Coronary artery (tissue), 2 donors: ENCODE data around the gene HIP1.
"Not testable (repeated sequence)": the region's sequence is repeated elsewhere in the genome, so short reads cannot be mapped to it uniquely, and the experiment has no call there.

Experiments used
- DNase-seq: peaks from one replicate; pipeline ENCODE4 v3.0.0-alpha.2; 2017; ENCODE audit warnings: low spot score
- H3K27ac ChIP-seq, 2 donors: fragments of 200-600 bp; sonication (generic); one replicate each; pipeline ENCODE4 v1.5.1; 2016 to 2019
- H3K4me3 ChIP-seq: fragments of 200-600 bp; sonication (generic); 2 replicates; pipeline ENCODE4 v1.5.1; 2016; ENCODE audit warnings: mild to moderate bottlenecking, moderate library complexity
- TF ChIP-seq, protein P1 (sequence below): fragments of 200-600 bp; sonication (generic); IDR thresholded peaks from one replicate; pipeline ENCODE4 v1.5.1; 2019; ENCODE audit warnings: antibody characterized with exemption

Gene HIP1

GRCh38 chr7:75635036-75635435 is 103.7 kb downstream of the HIP1 start:
- Histone ChIP-seq H3K27ac (no peak overlapping the region), H3K4me3 (no peak overlapping the region)
- no peak for DNase-seq
- TF ChIP-seq, protein P1, sequence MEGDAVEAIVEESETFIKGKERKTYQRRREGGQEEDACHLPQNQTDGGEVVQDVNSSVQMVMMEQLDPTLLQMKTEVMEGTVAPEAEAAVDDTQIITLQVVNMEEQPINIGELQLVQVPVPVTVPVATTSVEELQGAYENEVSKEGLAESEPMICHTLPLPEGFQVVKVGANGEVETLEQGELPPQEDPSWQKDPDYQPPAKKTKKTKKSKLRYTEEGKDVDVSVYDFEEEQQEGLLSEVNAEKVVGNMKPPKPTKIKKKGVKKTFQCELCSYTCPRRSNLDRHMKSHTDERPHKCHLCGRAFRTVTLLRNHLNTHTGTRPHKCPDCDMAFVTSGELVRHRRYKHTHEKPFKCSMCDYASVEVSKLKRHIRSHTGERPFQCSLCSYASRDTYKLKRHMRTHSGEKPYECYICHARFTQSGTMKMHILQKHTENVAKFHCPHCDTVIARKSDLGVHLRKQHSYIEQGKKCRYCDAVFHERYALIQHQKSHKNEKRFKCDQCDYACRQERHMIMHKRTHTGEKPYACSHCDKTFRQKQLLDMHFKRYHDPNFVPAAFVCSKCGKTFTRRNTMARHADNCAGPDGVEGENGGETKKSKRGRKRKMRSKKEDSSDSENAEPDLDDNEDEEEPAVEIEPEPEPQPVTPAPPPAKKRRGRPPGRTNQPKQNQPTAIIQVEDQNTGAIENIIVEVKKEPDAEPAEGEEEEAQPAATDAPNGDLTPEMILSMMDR: no peak

DNA sequence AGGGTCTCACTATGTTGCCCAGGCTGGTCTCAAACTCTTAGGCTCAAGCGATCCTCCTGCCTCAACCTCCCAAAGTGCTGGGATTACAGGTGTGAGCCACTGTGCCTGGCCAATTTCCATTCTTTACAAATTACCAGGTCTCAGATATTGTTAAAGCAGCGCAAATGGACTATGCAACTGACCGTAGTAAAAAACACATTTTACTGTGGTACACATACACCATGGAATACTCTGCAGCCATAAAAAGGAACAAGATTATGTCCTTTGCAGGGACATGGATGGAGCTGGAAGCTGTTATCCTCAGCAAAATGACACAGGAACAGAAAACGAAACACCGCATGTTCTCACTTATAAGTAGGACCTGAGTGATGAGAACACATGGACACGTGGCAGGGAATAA is 106.2 kb downstream of the HIP1 start:
- H3K27ac ChIP-seq, H3K4me3 ChIP-seq, DNase-seq: not testable (repeated sequence)

DNA sequence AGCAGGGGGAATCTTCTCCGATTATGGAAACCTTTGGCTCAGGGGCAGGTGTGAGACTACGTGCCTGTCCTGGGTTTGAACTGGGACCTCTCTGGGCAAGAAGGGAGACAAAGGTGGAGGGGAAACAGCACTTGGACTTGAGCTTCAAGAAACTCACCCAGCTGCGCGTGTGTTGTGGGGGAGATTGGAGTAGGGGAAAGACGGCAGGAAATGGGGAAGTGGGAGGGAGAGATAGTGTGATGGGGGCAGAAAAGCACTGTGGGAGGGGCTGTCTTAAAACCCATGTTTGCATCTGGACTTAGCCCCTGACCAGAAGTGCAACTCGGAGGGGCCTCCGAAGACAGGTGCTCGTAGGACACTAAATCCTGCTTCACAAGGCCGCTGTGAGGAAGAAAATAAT is 107.0 kb downstream of the HIP1 start:
- Histone ChIP-seq H3K27ac (no peak overlapping the region), H3K4me3 (no peak overlapping the region)
- DNase-seq: no peak
- TF ChIP-seq, protein P1: no peak

GRCh38 chr7:75630549-75630948 is 108.2 kb downstream of the HIP1 start:
- TF ChIP-seq, protein P1: no peak
- Histone ChIP-seq H3K27ac (no peak overlapping the region), H3K4me3 (no peak overlapping the region)
- DNase-seq: no peak

DNA sequence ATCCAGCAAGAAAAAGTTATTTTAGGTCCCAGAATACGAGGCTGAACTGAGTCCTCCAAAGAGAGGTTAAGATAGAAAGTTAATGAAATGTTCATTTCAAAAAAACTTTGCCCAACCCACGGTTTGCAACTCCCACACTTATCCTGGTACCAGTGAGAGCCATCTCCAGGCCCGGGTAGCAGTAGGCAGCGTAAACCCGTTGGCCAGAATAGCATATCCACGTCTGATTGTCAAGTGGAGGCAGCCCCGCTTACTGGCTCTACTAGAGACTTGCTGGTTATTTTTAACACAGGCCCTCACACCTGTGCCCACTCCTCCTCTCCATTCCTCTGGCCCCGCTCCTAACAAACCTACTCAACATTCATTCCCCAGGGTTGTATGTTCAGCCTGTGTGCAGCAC is 109.7 kb downstream of the HIP1 start:
- Histone ChIP-seq H3K4me3 (no peak overlapping the region), H3K27ac (no peak overlapping the region)
- TF ChIP-seq, protein P1: no peak
- DNase-seq: no peak

DNA sequence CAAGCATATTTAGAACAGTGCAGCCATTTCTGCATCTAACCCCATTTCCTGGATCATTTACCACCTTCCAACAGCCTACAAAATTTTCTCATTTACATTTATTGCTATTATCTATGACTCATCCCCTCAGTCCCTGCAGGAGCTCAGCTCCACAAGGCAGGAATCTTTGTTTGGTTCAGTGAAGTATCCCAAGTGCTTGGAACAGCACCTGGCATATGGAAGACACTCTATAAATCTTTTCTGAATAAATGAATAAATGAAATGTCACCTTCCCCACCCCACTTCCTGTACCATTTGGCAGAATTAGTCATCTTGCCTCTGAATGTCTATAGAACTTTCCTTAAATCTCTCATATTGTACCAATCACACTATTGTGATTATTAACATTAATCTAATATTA is 110.7 kb downstream of the HIP1 start:
- H3K27ac ChIP-seq: no peak overlapping the region
- H3K4me3 ChIP-seq: no peak overlapping the region
- TF ChIP-seq, protein P1: no peak
- no peak for DNase-seq

DNA sequence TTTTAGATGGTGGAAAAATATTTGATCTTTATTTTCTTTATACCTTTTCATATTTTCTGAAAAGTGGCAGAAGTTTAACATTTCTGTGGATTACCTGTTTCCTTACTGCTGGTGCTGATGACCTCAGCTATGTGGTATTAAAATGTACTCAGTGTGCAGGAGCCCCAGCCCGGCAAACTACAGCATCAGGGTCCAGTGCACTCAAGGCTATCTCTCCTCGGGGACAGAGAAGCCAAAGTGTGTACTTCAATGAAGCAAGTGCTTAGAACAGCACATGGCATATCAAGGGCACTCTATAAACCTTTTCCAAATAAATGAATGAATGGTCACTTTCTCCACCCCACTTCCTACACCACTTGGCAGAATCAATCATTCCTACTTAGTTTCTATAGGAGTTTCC is 111.8 kb downstream of the HIP1 start:
- TF ChIP-seq, protein P1: no peak
- no peak for DNase-seq
- Histone ChIP-seq H3K27ac (no peak overlapping the region), H3K4me3 (no peak overlapping the region)

DNA sequence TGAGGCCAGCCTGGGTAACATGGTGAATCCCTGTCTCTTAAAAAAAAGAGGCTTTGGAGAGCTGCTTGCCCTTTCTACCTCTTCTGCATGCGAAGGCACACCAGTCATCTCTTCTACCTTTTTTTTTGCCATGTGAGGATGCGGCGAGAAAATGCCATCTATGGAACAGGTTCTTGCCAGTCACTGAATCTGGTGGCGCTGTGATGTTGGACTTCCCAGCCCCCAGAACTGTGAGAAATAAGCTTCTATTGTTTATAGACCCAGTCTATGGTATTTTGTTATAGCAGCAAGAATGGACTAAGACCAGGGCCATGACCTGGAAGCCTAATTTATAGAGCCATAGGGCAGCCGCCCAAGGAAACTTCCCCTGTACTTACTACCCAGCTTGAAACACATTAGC is 112.9 kb downstream of the HIP1 start:
- DNase-seq: no peak
- no peak overlapping the region for H3K27ac ChIP-seq
- TF ChIP-seq, protein P1: no peak
- no peak overlapping the region for H3K4me3 ChIP-seq
